HEK293T (cell line): Measurements from ENCODE around the gene MPEG1.

Experiments
- CTCF ChIA-PET: fragments of 350-600 bp; formaldehyde crosslinking; extraction: SDS; loops from one replicate; lab custom pipeline; 2021; ENCODE audit warnings: antibody characterized with exemption, inconsistent platforms; lab: Yijun Ruan, JAX
- POLR2A ChIA-PET: fragments of 350-600 bp; formaldehyde crosslinking; extraction: SDS; loops from one replicate; lab custom pipeline; 2020; ENCODE audit warnings: antibody characterized with exemption, inconsistent platforms; lab: Yijun Ruan, JAX
- DNase-seq: peaks from one replicate; pipeline ENCODE4 v3.0.0; 2012; ENCODE audit warnings: mixed read lengths; ENCODE audit errors: extremely low spot score
- ARNT ChIP-seq: fragments of 450-650 bp; IDR thresholded peaks from 2 replicates; pipeline ENCODE4 v1.6.1; 2017; ENCODE audit warnings: mild to moderate bottlenecking
- FOXA1 ChIP-seq: fragments of 450-650 bp; IDR thresholded peaks from 2 replicates; pipeline ENCODE4 v1.6.1; 2016; ENCODE audit warnings: mild to moderate bottlenecking
- FOXK2 ChIP-seq: fragments of 450-650 bp; IDR thresholded peaks from 2 replicates; pipeline ENCODE4 v1.6.1; 2016; ENCODE audit warnings: mild to moderate bottlenecking
- L3MBTL2 ChIP-seq: fragments of 450-650 bp; conservative IDR thresholded peaks from 2 replicates; pipeline ENCODE4 v1.6.1; 2016; ENCODE audit warnings: mild to moderate bottlenecking
- LEF1 ChIP-seq: fragments of 450-650 bp; IDR thresholded peaks from 2 replicates; pipeline ENCODE4 v1.6.1; 2017; ENCODE audit warnings: mild to moderate bottlenecking, borderline replicate concordance
- PKNOX1 ChIP-seq: fragments of 450-650 bp; IDR thresholded peaks from 2 replicates; pipeline ENCODE4 v1.6.1; 2016
- SP1 ChIP-seq: fragments of 450-650 bp; IDR thresholded peaks from 2 replicates; pipeline ENCODE4 v1.6.1; 2017

Gene MPEG1

GRCh38 chr11:59171508-59172322 lies 41.0 kb downstream of the MPEG1 start, which contains the start of gene DTX4:
TSS of gene DTX4 (plus strand) at chr11:59172132. CDS start at chr11:59172596, 464 bp downstream.
- TF ChIP-seq ARNT, result no peak
- TF ChIP-seq L3MBTL2, result peak; percentile 65
- peak; percentile 97 for TF ChIP-seq PKNOX1
- peak; percentile 85 for DNase-seq
- CTCF ChIA-PET, result interaction anchor here (0.6 to 1.9 kb wide), 14 partner anchors 14 to 1642 kb away, joined by 3 to 13 read pairs (median 4); no protein-coding TSS in a partner anchor
- POLR2A ChIA-PET, result no interaction called here

GRCh38 chr11:59164028-59164427 lies 48.7 kb downstream of the MPEG1 start:
- ChIA-PET POLR2A (no interaction called here), CTCF (no interaction called here)
- no peak for DNase-seq
- TF ChIP-seq FOXA1, result no peak
- TF ChIP-seq SP1, result no peak
- no peak for TF ChIP-seq LEF1
- no peak for TF ChIP-seq FOXK2
